Measurements from ENCODE around the gene MXD4.

Gene MXD4

GRCh38 chr4:2264481-2265041 lies 2.7 kb upstream of the MXD4 start:
- no peak for DNase-seq (ENCODE audit: extremely low read depth in 1 of 2, low read depth in 1 of 2)

- DNase-seq (ENCODE audit: extremely low read depth in 1 of 2, low read depth in 1 of 2): no peak
Measured at GRCh38 chr4:2263926-2264321, 2.0 kb upstream of the MXD4 start.

- DNase-seq (ENCODE audit: extremely low read depth in 1 of 2, low read depth in 1 of 2): no peak
Measured at GRCh38 chr4:2262944-2263250, 988 bp upstream of the MXD4 start.

GRCh38 chr4:2262145-2262943 lies 435 bp upstream of the MXD4 start:
- peak; percentile 93 to 95 for DNase-seq (ENCODE audit: extremely low read depth in 1 of 2, low read depth in 1 of 2)

GRCh38 chr4:2261110-2261852 lies 628 bp downstream of the MXD4 start:
- DNase-seq (ENCODE audit: extremely low read depth in 1 of 2, low read depth in 1 of 2): peak in 1 of 2 donors; percentile 40

GRCh38 chr4:2260344-2261109 lies 1.4 kb downstream of the MXD4 start:
- no peak for DNase-seq (ENCODE audit: extremely low read depth in 1 of 2, low read depth in 1 of 2)

- no peak for DNase-seq (ENCODE audit: extremely low read depth in 1 of 2, low read depth in 1 of 2)
Measured at GRCh38 chr4:2259541-2260343, 2.2 kb downstream of the MXD4 start.

GRCh38 chr4:2259036-2259540 lies 2.8 kb downstream of the MXD4 start:
- no peak for DNase-seq (ENCODE audit: extremely low read depth in 1 of 2, low read depth in 1 of 2)

GRCh38 chr4:2258091-2259035 lies 3.5 kb downstream of the MXD4 start:
- DNase-seq (ENCODE audit: extremely low read depth in 1 of 2, low read depth in 1 of 2): no peak

- no peak for DNase-seq (ENCODE audit: extremely low read depth in 1 of 2, low read depth in 1 of 2)
Measured at GRCh38 chr4:2257361-2258081, 4.4 kb downstream of the MXD4 start.

GRCh38 chr4:2256781-2257191 lies 5.1 kb downstream of the MXD4 start:
- DNase-seq (ENCODE audit: extremely low read depth in 1 of 2, low read depth in 1 of 2): no peak

- DNase-seq (ENCODE audit: extremely low read depth in 1 of 2, low read depth in 1 of 2): no peak
Measured at GRCh38 chr4:2256156-2256731, 5.7 kb downstream of the MXD4 start.

GRCh38 chr4:2255501-2256155 lies 6.3 kb downstream of the MXD4 start:
- no peak for DNase-seq (ENCODE audit: extremely low read depth in 1 of 2, low read depth in 1 of 2)

GRCh38 chr4:2254665-2255500 lies 7.0 kb downstream of the MXD4 start:
- no peak for DNase-seq (ENCODE audit: extremely low read depth in 1 of 2, low read depth in 1 of 2)

- DNase-seq (ENCODE audit: extremely low read depth in 1 of 2, low read depth in 1 of 2): no peak
Measured at GRCh38 chr4:2253160-2254084, 8.5 kb downstream of the MXD4 start.
